ENCODE measurements around the gene PEX12.

Gene PEX12

DNA sequence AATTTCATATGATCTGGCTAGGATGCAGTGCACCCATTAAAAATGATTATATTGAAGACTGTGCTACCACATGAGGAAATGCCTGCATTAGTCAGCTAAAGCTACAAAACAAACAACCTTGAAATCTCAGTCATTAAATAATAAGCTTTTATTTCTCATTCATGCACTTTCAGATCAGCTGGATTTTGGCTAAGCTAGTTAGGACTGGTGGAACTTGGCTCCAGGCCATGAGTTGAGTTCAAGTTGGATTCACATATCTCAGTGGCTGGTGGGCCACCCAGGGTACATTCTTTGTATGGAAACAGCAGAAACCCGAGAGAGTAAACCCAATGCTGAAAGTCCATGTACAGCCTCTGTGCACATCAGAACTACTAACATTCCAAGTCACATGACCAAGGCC lies 34.5 kb downstream of the PEX12 start:
- peaks cover 10% of the 10 kb centered on the region; the same call in 1 of the 2 replicates for H3K4me1 ChIP-seq (ENCODE audit: low read length)

DNA sequence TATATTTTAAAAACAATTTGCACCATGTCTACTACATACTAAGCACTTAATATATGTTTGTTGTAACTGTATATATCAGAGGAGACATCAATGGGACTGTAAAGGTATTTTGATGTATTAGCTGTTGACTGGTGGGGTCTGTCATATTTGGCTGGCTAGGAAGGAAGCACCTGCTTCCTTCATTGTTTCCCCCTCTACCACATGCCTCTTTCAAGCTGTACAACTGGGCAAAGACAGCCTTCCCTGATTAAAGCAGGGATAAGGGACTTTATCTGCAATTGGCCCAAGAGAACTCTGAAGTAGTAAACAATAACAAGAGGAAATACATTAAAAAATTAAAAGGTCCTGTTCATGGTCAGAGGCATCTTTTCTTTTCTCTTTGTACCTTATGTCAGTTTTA lies 35.4 kb downstream of the PEX12 start:
- Histone ChIP-seq H3K36me3 (replicated peaks; ENCODE audit: insufficient read depth, low read length) (no peaks in the 10 kb centered on the region), H3K4me1 (ENCODE audit: low read length) (peaks cover 15% of the 10 kb centered on the region), H4K20me1 (ENCODE audit: insufficient read depth, low read length) (no peaks in the 10 kb centered on the region), H3K9me2 (replicated peaks; ENCODE audit: insufficient read depth, low read length) (no peaks in the 10 kb centered on the region), H3K27ac (ENCODE audit: low read length) (no peak overlapping the region), H3F3A (ENCODE audit: insufficient read depth, low read length) (peaks cover 5% of the 10 kb centered on the region; the same call in 1 of the 2 replicates), H3K9ac (ENCODE audit: low read length) (no peak overlapping the region), H3K9me3 (replicated peaks; ENCODE audit: insufficient read depth, low read length) (no peaks in the 10 kb centered on the region), H3K79me2 (ENCODE audit: low read length) (no peaks in the 10 kb centered on the region), H3K4me2 (ENCODE audit: low read depth, low read length) (no peak overlapping the region), H3K4me3 (ENCODE audit: low read length) (no peak overlapping the region), H2AFZ (ENCODE audit: low read length) (no peak overlapping the region), H3K27me3 (replicated peaks; ENCODE audit: insufficient read depth, low read length) (no peaks in the 10 kb centered on the region)
- no peak for DNase-seq
- TF ChIP-seq, protein P1, sequence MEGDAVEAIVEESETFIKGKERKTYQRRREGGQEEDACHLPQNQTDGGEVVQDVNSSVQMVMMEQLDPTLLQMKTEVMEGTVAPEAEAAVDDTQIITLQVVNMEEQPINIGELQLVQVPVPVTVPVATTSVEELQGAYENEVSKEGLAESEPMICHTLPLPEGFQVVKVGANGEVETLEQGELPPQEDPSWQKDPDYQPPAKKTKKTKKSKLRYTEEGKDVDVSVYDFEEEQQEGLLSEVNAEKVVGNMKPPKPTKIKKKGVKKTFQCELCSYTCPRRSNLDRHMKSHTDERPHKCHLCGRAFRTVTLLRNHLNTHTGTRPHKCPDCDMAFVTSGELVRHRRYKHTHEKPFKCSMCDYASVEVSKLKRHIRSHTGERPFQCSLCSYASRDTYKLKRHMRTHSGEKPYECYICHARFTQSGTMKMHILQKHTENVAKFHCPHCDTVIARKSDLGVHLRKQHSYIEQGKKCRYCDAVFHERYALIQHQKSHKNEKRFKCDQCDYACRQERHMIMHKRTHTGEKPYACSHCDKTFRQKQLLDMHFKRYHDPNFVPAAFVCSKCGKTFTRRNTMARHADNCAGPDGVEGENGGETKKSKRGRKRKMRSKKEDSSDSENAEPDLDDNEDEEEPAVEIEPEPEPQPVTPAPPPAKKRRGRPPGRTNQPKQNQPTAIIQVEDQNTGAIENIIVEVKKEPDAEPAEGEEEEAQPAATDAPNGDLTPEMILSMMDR (IDR thresholded peaks at IDR 0.05; ENCODE audit: low read length), result no peak
- TF ChIP-seq EZH2 (optimal IDR thresholded peaks at IDR 0.05; ENCODE audit: low read depth, low read length) (no peak), EZH2phosphoT487 (IDR thresholded peaks at IDR 0.05; ENCODE audit: low read length) (no peak)

More for the DNA sequence above, 34.5 kb downstream of the PEX12 start:
- Histone ChIP-seq H3K4me2 (ENCODE audit: low read depth, low read length) (no peak overlapping the region), H3K9ac (ENCODE audit: low read length) (no peak overlapping the region), H2AFZ (ENCODE audit: low read length) (no peak overlapping the region), H3K27me3 (replicated peaks; ENCODE audit: insufficient read depth, low read length) (no peaks in the 10 kb centered on the region), H3K4me3 (ENCODE audit: low read length) (no peak overlapping the region), H3K9me2 (replicated peaks; ENCODE audit: insufficient read depth, low read length) (no peaks in the 10 kb centered on the region), H3F3A (ENCODE audit: insufficient read depth, low read length) (no peaks in the 10 kb centered on the region), H3K79me2 (ENCODE audit: low read length) (no peaks in the 10 kb centered on the region), H3K9me3 (replicated peaks; ENCODE audit: insufficient read depth, low read length) (no peaks in the 10 kb centered on the region), H3K36me3 (replicated peaks; ENCODE audit: insufficient read depth, low read length) (no peaks in the 10 kb centered on the region), H3K27ac (ENCODE audit: low read length) (no peak overlapping the region), H4K20me1 (ENCODE audit: insufficient read depth, low read length) (no peaks in the 10 kb centered on the region)
- DNase-seq, result no peak
- no peak for TF ChIP-seq EZH2phosphoT487 (IDR thresholded peaks at IDR 0.05; ENCODE audit: low read length)

DNA sequence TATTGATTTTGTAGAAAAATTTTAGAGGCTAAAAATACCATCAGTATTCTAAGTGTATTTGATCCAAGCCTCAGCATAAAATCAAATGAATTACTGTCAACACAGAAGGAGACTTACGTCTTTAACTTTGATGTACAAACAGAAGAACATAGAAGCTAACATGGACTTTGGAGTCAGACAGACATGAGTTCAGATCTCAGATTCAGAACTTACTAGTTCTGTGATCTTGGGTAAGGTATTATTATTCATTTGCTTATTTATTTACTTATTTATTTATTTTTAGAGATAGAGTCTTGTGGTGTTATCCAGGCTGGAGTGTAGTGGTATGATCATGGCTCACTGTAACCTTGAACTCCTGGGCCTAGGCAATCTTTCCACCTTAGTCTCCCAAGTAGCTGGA lies 36.9 kb downstream of the PEX12 start:
- H3K4me2 ChIP-seq (ENCODE audit: low read depth, low read length), result peak overlapping the region; percentile 98
- TF ChIP-seq EZH2phosphoT487 (IDR thresholded peaks at IDR 0.05; ENCODE audit: low read length) (no peak), EZH2 (optimal IDR thresholded peaks at IDR 0.05; ENCODE audit: low read depth, low read length) (no peak)
- TF ChIP-seq, protein P1 (IDR thresholded peaks at IDR 0.05; ENCODE audit: low read length), result no peak
- H3K4me3 ChIP-seq (ENCODE audit: low read length), result peak overlapping the region; percentile 67
- H3K9me3 ChIP-seq (replicated peaks; ENCODE audit: insufficient read depth, low read length), result no peaks in the 10 kb centered on the region
- no peaks in the 10 kb centered on the region for H3K79me2 ChIP-seq (ENCODE audit: low read length)
- H3K4me1 ChIP-seq (ENCODE audit: low read length), result peaks cover 29% of the 10 kb centered on the region
- peak overlapping the region; percentile 48; the same call in 1 of the 2 replicates for H3K9ac ChIP-seq (ENCODE audit: low read length)
- H3F3A ChIP-seq (ENCODE audit: insufficient read depth, low read length), result peaks cover 16% of the 10 kb centered on the region; the same call in 1 of the 2 replicates
- no peaks in the 10 kb centered on the region for H4K20me1 ChIP-seq (ENCODE audit: insufficient read depth, low read length)
- H2AFZ ChIP-seq (ENCODE audit: low read length), result peak overlapping the region; percentile 75
- no peak for DNase-seq
- H3K36me3 ChIP-seq (replicated peaks; ENCODE audit: insufficient read depth, low read length), result no peaks in the 10 kb centered on the region
- H3K27me3 ChIP-seq (replicated peaks; ENCODE audit: insufficient read depth, low read length), result no peaks in the 10 kb centered on the region
- no peak overlapping the region; the same call in 1 of the 2 replicates for H3K27ac ChIP-seq (ENCODE audit: low read length)
- no peaks in the 10 kb centered on the region for H3K9me2 ChIP-seq (replicated peaks; ENCODE audit: insufficient read depth, low read length)

DNA sequence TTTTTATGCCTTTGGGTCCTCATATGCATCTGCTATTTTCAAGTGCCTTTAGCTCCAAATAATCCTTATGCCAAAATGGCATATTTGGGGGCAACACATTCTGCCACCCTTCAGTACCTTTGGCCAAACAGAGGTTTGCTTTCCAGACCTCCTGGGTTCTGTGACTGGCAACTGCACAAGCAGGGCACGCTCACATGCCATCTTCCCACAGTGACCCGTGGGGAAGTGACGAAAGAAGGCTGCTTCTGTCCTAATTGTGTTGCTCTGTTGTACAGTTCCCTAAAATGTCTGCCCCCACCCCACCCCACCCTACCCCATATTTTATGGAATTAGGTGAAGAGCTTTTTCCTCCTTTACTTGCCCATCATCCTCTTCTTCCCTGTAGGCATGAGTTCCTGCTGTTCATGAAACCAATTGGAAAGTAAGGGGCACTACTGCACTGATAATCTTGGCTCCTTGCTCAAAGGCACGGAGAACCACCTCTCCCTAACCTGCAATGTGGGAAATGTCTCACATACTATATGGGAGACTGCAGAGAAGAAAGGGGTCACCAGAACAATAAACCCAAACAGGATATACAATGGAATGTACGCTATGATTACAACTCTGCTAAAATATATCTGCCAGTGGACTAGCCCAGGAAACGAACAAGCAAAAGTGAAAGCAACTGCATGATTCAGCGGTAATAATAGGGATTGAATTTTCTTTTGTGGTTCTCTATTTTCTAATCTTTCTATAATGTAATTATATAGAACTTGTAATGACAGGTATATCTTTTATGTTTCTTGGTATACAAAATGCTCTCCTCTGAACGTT lies 37.6 kb downstream of the PEX12 start:
- H3K27ac ChIP-seq (ENCODE audit: low read length), result no peak overlapping the region; the same call in 1 of the 2 replicates
- no peaks in the 10 kb centered on the region for H3K79me2 ChIP-seq (ENCODE audit: low read length)

More for the DNA sequence above, 37.6 kb downstream of the PEX12 start:
- H3F3A ChIP-seq (ENCODE audit: insufficient read depth, low read length), result peaks cover 16% of the 10 kb centered on the region; the same call in 1 of the 2 replicates
- peak overlapping the region; percentile 67 for H3K4me3 ChIP-seq (ENCODE audit: low read length)
- H3K9me2 ChIP-seq (replicated peaks; ENCODE audit: insufficient read depth, low read length), result no peaks in the 10 kb centered on the region
- H3K4me2 ChIP-seq (ENCODE audit: low read depth, low read length), result peak overlapping the region; percentile 98
- DNase-seq, result peak; percentile 58
- H2AFZ ChIP-seq (ENCODE audit: low read length), result peak overlapping the region; percentile 75
- H3K9ac ChIP-seq (ENCODE audit: low read length), result peak overlapping the region; percentile 48; the same call in 1 of the 2 replicates
- H3K27me3 ChIP-seq (replicated peaks; ENCODE audit: insufficient read depth, low read length), result no peaks in the 10 kb centered on the region
- no peak for TF ChIP-seq EZH2phosphoT487 (IDR thresholded peaks at IDR 0.05; ENCODE audit: low read length)
- TF ChIP-seq, protein P1 (IDR thresholded peaks at IDR 0.05; ENCODE audit: low read length), result no peak
- H3K9me3 ChIP-seq (replicated peaks; ENCODE audit: insufficient read depth, low read length), result no peaks in the 10 kb centered on the region
- H3K4me1 ChIP-seq (ENCODE audit: low read length), result peaks cover 29% of the 10 kb centered on the region
- no peaks in the 10 kb centered on the region for H4K20me1 ChIP-seq (ENCODE audit: insufficient read depth, low read length)
- H3K36me3 ChIP-seq (replicated peaks; ENCODE audit: insufficient read depth, low read length), result no peaks in the 10 kb centered on the region
